ENCODE data around the gene POLR3B.

- TF ChIP-seq CTCF (IDR thresholded peaks at IDR 0.05; ENCODE audit: low read depth, low read length, missing input control) (no peak), GABPA (IDR thresholded peaks at IDR 0.05 in 1 of 2, conservative IDR thresholded peaks at IDR 0.05 in 1 of 2) (no peak), EGR1 (IDR thresholded peaks at IDR 0.05; ENCODE audit: low read depth in 2 of 2) (no peak), RAD21 (IDR thresholded peaks at IDR 0.05) (no peak), ATF3 (IDR thresholded peaks at IDR 0.05) (no peak), TAF1 (conservative IDR thresholded peaks at IDR 0.05) (no peak), REST (IDR thresholded peaks at IDR 0.05) (no peak), RXRA (IDR thresholded peaks at IDR 0.05) (no peak), JUND (IDR thresholded peaks at IDR 0.05) (no peak), MAX (IDR thresholded peaks at IDR 0.05) (no peak), FOXA1 (IDR thresholded peaks at IDR 0.05) (no peak), NR2F2 (IDR thresholded peaks at IDR 0.05) (no peak)
These were observed 102.0 kb downstream of the POLR3B start for GRCh38 chr12:106459534-106459933.

Measured in liver (tissue), 3 donors.